Measurements from ENCODE around the gene PNPLA1. TPM values are rescaled to one million over a fixed set of nuclear protein-coding genes. Genes with fewer than 3 reads are reported as not detected.

Gene PNPLA1
- total RNA-seq, 1 experiment from 2014 or later: 0.29 TPM

DNA sequence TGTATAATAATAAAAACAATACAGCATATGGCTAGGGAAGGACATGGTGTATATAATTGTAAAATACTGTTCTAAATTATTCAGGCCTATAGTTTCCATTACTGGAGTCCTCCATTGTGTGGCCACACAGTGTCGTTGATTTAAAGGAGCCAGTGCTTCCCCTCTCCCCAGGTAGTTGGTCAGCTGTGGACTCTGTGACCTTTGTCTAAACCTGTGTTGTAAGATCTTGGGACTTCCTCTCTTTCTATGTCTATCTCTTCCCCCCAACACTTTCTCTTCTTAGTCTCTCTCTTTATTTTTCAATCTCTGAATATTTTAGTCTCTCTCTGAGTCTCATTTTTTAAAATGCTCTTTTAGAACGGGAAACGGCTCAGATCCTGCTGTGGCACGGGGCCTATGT lies 37.7 kb upstream of the PNPLA1 start:
- Histone ChIP-seq H3K27ac (ENCODE audit: low read length) (no peak overlapping the region), H3K4me1 (ENCODE audit: insufficient read depth, low read length) (no peaks in the 10 kb centered on the region), H3K9ac (ENCODE audit: low read length) (no peak overlapping the region), H3K4me3 (ENCODE audit: low read length) (no peak overlapping the region), H4K20me1 (ENCODE audit: low read length) (no peaks in the 10 kb centered on the region), H3K9me3 (ENCODE audit: low read length) (no peaks in the 10 kb centered on the region), H2AFZ (ENCODE audit: low read length) (no peak overlapping the region), H3F3A (ENCODE audit: low read length, unreplicated experiment) (no peaks in the 10 kb centered on the region), H3K4me2 (ENCODE audit: low read length) (no peak overlapping the region), H3K36me3 (ENCODE audit: low read depth, low read length) (peaks cover 16% of the 10 kb centered on the region; the same call in 1 of the 2 replicates), H3K27me3 (ENCODE audit: low read length) (no peaks in the 10 kb centered on the region), H3K79me2 (ENCODE audit: low read length) (no peaks in the 10 kb centered on the region), H3K9me2 (replicated peaks; ENCODE audit: low read length) (no peaks in the 10 kb centered on the region)
- intact Hi-C loops (cut with micrococcal nuclease): no loop called here
- no peak for DNase-seq
- TF ChIP-seq, protein P1, sequence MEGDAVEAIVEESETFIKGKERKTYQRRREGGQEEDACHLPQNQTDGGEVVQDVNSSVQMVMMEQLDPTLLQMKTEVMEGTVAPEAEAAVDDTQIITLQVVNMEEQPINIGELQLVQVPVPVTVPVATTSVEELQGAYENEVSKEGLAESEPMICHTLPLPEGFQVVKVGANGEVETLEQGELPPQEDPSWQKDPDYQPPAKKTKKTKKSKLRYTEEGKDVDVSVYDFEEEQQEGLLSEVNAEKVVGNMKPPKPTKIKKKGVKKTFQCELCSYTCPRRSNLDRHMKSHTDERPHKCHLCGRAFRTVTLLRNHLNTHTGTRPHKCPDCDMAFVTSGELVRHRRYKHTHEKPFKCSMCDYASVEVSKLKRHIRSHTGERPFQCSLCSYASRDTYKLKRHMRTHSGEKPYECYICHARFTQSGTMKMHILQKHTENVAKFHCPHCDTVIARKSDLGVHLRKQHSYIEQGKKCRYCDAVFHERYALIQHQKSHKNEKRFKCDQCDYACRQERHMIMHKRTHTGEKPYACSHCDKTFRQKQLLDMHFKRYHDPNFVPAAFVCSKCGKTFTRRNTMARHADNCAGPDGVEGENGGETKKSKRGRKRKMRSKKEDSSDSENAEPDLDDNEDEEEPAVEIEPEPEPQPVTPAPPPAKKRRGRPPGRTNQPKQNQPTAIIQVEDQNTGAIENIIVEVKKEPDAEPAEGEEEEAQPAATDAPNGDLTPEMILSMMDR (conservative IDR thresholded peaks at IDR 0.05; ENCODE audit: low read depth, low read length): no peak
- TF ChIP-seq EZH2phosphoT487 (IDR thresholded peaks at IDR 0.05; ENCODE audit: borderline replicate concordance, low read length) (no peak), EZH2 (IDR thresholded peaks at IDR 0.05; ENCODE audit: low read length, unreplicated experiment) (no peak)
- POLR2A ChIA-PET (ENCODE audit: unreplicated experiment): no interaction called here
- CTCF ChIA-PET: no interaction called here
- no peak for ATAC-seq
- TSS peak; percentile 23 for BruUV-seq (replicated peaks)

DNA sequence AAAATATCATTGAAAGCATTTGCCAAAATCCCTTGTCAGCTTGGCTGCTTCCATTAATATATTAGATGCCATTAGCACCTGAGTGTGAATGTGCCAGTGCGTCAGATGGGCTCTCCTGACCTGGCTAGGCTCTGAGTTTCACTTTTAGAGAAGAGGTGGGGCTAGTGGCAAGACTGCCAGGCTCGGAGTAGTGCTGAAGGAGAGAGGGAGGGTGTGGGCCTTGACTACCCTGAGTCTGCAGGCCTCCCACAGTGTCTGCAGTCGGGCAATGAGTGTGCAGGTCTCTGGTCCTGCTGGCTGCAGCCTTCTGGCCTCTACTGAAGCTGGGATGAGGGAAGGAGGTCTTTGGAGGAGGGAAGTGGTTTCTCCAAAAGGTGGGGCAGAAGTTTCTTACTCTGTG lies 34.6 kb upstream of the PNPLA1 start:
- Histone ChIP-seq H3K27ac (ENCODE audit: low read length) (no peak overlapping the region), H3K36me3 (ENCODE audit: low read depth, low read length) (peaks cover 11% of the 10 kb centered on the region; the same call in 1 of the 2 replicates), H3F3A (ENCODE audit: low read length, unreplicated experiment) (no peaks in the 10 kb centered on the region), H3K9me3 (ENCODE audit: low read length) (no peaks in the 10 kb centered on the region), H3K4me3 (ENCODE audit: low read length) (no peak overlapping the region), H3K4me2 (ENCODE audit: low read length) (no peak overlapping the region), H2AFZ (ENCODE audit: low read length) (no peak overlapping the region), H3K9ac (ENCODE audit: low read length) (no peak overlapping the region), H3K79me2 (ENCODE audit: low read length) (no peaks in the 10 kb centered on the region), H3K4me1 (ENCODE audit: insufficient read depth, low read length) (no peaks in the 10 kb centered on the region), H3K27me3 (ENCODE audit: low read length) (no peaks in the 10 kb centered on the region), H4K20me1 (ENCODE audit: low read length) (no peaks in the 10 kb centered on the region), H3K9me2 (replicated peaks; ENCODE audit: low read length) (no peaks in the 10 kb centered on the region)
- ChIA-PET CTCF (no interaction called here), POLR2A (ENCODE audit: unreplicated experiment) (no interaction called here)
- no TSS peak for BruUV-seq (replicated peaks)
- intact Hi-C loops (cut with micrococcal nuclease): no loop called here
- no peak for TF ChIP-seq EZH2phosphoT487 (IDR thresholded peaks at IDR 0.05; ENCODE audit: borderline replicate concordance, low read length)
- TF ChIP-seq EZH2 (IDR thresholded peaks at IDR 0.05; ENCODE audit: low read length, unreplicated experiment): no peak
- TF ChIP-seq, protein P1 (conservative IDR thresholded peaks at IDR 0.05; ENCODE audit: low read depth, low read length): no peak
- ATAC-seq (no peak; the same call in 1 of the 2 replicates), DNase-seq (no peak)

DNA sequence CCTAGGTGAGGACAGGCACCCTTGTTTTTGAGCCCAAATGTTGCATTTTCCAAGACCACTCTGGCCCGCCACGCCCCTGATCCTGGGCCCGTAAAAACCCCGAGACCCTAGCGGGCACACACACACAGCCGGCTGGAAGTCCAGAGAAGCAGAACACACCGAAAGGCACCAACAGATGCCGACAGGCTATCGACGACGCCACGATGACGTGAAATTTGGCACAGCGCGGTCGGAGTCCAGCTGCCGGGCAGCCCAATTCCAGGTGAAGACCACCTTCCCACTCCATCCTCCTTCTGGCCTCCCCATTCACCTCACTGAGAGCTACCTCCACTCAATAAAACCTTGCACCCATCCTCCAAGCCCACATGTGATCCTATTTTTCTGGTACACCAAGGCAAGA lies 34.0 kb upstream of the PNPLA1 start:
- no peaks in the 10 kb centered on the region for H3K9me2 ChIP-seq (replicated peaks; ENCODE audit: low read length)
- no peak for ATAC-seq
- TF ChIP-seq, protein P1 (conservative IDR thresholded peaks at IDR 0.05; ENCODE audit: low read depth, low read length): no peak
- TF ChIP-seq EZH2 (IDR thresholded peaks at IDR 0.05; ENCODE audit: low read length, unreplicated experiment) (no peak), EZH2phosphoT487 (IDR thresholded peaks at IDR 0.05; ENCODE audit: borderline replicate concordance, low read length) (no peak)
- H3K9ac ChIP-seq (ENCODE audit: low read length): no peak overlapping the region
- no peaks in the 10 kb centered on the region for H3K27me3 ChIP-seq (ENCODE audit: low read length)
- no peaks in the 10 kb centered on the region for H3F3A ChIP-seq (ENCODE audit: low read length, unreplicated experiment)
- no peaks in the 10 kb centered on the region for H3K9me3 ChIP-seq (ENCODE audit: low read length)
- no peaks in the 10 kb centered on the region for H3K79me2 ChIP-seq (ENCODE audit: low read length)
- no peak overlapping the region for H3K27ac ChIP-seq (ENCODE audit: low read length)
- no peak overlapping the region for H3K4me3 ChIP-seq (ENCODE audit: low read length)
- H3K36me3 ChIP-seq (ENCODE audit: low read depth, low read length): peaks cover 5% of the 10 kb centered on the region; the same call in 1 of the 2 replicates
- intact Hi-C loops (cut with micrococcal nuclease): no loop called here
- no peaks in the 10 kb centered on the region for H3K4me1 ChIP-seq (ENCODE audit: insufficient read depth, low read length)
- DNase-seq: no peak
- CTCF ChIA-PET: no interaction called here
- H4K20me1 ChIP-seq (ENCODE audit: low read length): no peaks in the 10 kb centered on the region
- no TSS peak for BruUV-seq (replicated peaks)
- POLR2A ChIA-PET (ENCODE audit: unreplicated experiment): interaction anchor here (0.6 kb wide), 1 partner anchor 111 kb away, joined by 3 read pairs; no protein-coding TSS in a partner anchor
- no peak overlapping the region for H3K4me2 ChIP-seq (ENCODE audit: low read length)
- no peak overlapping the region for H2AFZ ChIP-seq (ENCODE audit: low read length)
